GM10266 (cell line): Measurements from ENCODE around the gene NEDD4L.

Source experiments
- DNase-seq: peaks from one replicate; pipeline ENCODE4 v3.0.0; 2012; ENCODE audit errors: extremely low spot score
- TF ChIP-seq, protein P1 (sequence below): IDR thresholded peaks from 2 replicates; pipeline ENCODE4 v1.5.1; 2012; ENCODE audit warnings: mild to moderate bottlenecking, low read depth; ENCODE audit not compliant: control insufficient read depth, insufficient read depth; ENCODE audit errors: missing control alignments

NEDD4L gene

DNA sequence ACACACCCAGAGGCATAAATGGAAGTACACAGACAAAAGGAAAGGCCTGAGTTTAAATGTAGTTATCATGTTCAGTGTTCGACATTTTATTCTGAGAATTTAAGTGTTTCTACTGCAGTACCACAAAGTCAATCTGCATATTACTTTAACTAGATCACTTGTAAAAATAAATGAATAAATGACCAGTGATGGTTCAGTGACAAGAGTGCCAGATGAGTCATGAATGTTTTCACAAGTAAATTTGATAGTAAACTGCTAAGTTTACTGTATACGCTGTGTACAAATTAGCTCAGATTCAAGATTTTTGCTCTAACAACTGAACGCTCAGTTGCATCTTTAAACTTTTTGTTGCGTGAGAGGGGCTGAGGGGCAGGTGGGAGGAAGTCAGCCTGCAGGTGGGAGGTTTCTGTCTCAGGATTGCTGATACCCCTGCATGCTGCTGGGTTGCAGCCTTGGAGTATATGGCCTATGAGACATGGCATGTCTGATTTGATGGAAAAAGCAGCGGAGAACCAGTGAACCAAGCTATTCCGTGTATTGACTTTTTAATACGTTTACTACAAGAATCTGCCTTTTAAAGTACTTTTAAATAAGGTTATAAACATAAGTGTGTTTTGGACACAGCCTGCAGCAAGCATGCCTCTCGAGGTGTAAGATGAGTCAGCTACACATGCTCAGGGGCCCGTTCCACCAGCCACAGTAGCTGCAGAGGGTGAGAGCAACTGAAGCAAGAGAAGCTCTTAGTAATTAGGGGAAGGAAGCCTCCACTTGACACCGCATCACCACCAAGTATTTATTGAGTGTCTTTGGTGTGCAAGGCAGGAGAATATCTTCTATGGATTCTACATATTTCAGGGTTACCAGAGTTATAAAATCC, 245.1 kb downstream of the NEDD4L start:
- peak; percentile 16 for DNase-seq

DNA sequence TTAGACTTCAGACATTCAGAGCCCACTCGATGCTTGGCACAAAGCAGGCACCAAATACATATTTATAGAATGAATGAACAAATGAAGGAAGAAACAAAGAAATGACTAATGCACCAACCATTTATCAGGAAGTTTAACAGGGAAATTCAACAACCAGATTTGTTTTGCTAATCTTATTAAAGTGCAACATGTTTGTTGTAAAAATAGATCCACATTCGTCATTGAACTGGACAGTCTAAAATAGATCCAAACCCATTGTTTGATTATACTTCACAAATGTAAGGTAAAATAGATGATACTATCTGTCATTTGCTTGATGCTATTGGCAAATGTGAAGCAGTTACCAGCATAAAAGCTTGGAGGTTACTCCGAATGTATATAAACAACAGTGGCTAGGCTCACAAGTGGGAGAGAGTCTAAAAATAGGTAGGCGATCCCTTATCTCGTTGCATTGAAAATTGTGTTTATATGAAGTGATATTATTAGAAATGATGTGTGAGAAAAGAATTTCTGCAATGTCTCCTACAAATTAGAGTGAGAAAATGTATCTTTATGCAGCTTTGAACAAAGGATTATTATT, 246.2 kb downstream of the NEDD4L start:
- TF ChIP-seq, protein P1, sequence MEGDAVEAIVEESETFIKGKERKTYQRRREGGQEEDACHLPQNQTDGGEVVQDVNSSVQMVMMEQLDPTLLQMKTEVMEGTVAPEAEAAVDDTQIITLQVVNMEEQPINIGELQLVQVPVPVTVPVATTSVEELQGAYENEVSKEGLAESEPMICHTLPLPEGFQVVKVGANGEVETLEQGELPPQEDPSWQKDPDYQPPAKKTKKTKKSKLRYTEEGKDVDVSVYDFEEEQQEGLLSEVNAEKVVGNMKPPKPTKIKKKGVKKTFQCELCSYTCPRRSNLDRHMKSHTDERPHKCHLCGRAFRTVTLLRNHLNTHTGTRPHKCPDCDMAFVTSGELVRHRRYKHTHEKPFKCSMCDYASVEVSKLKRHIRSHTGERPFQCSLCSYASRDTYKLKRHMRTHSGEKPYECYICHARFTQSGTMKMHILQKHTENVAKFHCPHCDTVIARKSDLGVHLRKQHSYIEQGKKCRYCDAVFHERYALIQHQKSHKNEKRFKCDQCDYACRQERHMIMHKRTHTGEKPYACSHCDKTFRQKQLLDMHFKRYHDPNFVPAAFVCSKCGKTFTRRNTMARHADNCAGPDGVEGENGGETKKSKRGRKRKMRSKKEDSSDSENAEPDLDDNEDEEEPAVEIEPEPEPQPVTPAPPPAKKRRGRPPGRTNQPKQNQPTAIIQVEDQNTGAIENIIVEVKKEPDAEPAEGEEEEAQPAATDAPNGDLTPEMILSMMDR: no peak
- no peak for DNase-seq

More for the DNA sequence above, 245.1 kb downstream of the NEDD4L start:
- TF ChIP-seq, protein P1: no peak

DNA sequence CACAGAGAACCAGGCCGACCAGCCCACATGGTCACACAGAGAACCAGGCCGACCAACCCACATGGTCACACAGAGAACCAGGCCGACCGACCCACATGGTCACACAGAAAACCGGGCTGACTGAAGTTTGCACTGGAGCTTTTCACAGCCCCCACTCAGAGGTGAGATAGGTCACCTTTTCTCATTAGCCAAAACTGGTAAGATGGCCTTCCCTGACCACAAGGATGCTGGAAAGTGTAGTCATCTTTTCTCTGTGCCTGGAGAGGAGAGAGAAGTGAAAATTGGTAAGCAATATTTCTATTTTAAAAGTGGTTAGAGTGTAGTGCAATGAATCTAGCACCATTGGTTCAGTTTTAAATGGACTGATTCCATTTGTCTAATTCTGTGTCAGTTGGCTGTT, 247.1 kb downstream of the NEDD4L start:
- TF ChIP-seq, protein P1: no peak

DNA sequence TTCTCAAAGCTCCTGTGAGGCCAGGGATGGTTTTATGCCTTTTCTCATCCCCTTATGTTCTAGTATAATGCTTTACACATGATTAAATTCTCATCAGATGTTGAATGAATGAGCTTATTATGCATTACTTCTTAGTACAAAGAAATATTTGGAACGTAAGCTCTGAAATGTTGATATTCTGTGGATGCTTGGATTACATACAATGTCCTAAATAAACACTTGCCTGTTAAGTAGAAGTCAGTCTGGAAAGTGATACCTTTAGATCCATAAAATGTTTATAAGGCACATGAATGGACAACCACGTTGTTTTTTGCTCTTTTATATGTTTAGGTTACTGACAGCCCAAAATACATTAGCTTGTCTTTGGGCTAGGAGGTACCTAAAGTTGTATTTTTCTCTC, 248.6 kb downstream of the NEDD4L start:
- no peak for DNase-seq
- TF ChIP-seq, protein P1: no peak

More for the DNA sequence above, 247.1 kb downstream of the NEDD4L start:
- DNase-seq: no peak

DNA sequence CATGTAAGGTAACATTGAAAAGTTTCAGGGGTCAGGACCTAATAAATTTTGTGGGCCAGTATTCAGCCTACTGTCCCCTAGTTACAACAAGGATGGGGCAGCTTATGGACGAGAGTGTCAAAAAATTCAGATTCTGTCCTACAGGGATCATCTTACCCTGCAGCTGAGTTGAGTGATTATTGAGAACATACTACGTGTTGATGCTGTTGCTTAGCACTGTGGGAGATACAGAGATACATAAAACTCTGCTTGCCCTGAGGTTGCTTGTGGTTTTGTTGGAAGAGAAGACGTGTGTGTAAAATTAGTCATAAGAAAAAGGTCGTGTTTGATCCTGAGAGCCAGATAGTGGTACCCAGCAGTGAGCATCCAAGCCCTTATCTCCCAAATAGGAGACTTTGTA, 253.2 kb downstream of the NEDD4L start:
- DNase-seq: no peak
- TF ChIP-seq, protein P1: no peak

DNA sequence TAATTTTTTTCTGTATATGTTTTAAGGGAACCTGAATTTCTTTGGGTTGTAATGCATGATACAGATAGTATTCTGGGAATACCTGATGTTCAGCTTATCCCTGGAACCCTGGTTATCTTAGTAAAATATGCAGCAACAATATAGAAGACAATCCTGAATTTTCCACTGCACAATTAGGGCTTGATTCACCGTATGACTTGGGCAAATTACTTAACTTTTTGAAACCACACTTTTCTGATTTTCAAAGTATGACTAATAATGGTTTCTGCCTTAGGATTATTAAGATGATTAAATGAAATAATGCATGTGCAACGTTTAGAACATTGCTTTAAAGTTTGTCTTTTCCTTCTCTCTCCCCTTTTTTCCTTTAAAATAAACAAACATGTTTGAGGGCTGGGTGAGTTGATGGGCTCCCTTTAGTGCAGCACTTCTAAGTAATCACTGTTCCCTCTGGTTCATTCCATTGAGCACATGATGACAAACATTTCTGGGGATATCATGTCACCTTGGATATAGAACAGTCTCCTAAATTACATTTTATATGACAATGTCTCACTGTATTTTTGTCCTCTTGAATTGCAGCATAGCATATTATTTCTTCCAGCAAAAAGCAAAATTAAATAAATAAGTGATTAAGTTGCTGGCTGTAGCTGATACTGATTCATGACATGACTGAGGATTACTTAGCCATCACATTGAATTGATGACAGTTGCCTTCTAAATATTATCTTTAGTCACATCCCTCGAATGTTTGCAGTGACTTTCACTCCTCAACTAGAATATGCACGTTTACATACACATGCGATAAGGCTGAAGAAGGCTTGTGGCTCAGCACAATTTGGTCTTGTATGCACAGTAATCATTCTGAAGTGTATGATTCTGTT, 254.5 kb downstream of the NEDD4L start:
- TF ChIP-seq, protein P1: no peak
- no peak for DNase-seq

DNA sequence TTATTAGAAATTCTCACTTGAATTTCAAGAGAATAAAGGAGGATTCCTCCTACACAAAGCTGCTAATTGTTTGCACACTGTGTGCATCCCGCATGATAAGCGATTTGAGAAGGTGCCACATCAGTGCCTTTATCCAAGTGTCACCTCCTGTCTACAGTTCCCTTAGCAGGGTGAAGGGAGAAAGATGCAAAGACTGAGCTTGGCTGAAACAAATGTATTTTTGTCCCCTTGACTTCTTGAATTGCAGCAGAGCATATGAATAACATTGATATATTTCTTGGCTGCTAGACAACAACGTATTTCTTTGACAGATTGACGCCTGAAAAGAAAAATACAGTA, 255.1 kb downstream of the NEDD4L start:
- DNase-seq: no peak
- TF ChIP-seq, protein P1: no peak
